Loucy (cell line): ENCODE measurements around the gene UBTD2.

ENCODE experiments used
- H2AFZ ChIP-seq: fragments of 200-600 bp; sonication (generic); 2 replicates; pipeline ENCODE4 v1.6.0; 2016; ENCODE audit warnings: antibody characterized with exemption, mild to moderate bottlenecking, low read length, moderate library complexity
- H3F3A ChIP-seq: fragments of 200-600 bp; 2 replicates; pipeline ENCODE4 v1.6.0; 2016; ENCODE audit warnings: antibody characterized with exemption, low read depth, mild to moderate bottlenecking
- H3K27me3 ChIP-seq: fragments of 200-600 bp; sonication (generic); 2 replicates; pipeline ENCODE4 v1.6.1; 2014; ENCODE audit warnings: low read length, mild to moderate bottlenecking; ENCODE audit not compliant: insufficient read depth, poor library complexity, severe bottlenecking
- H3K36me3 ChIP-seq: fragments of 200-600 bp; sonication (generic); 2 replicates; pipeline ENCODE4 v1.6.1; 2016; ENCODE audit warnings: low read length; ENCODE audit not compliant: insufficient read depth
- H3K4me1 ChIP-seq: fragments of 200-600 bp; sonication (generic); 2 replicates; pipeline ENCODE4 v1.5.1; 2014; ENCODE audit warnings: low read length, mild to moderate bottlenecking; ENCODE audit not compliant: insufficient read depth, poor library complexity, severe bottlenecking
- H3K4me2 ChIP-seq: fragments of 200-600 bp; sonication (generic); 2 replicates; pipeline ENCODE4 v1.6.0; 2014; ENCODE audit warnings: antibody characterized with exemption, low read length, low read depth, mild to moderate bottlenecking; ENCODE audit not compliant: poor library complexity, severe bottlenecking
- H3K4me3 ChIP-seq: fragments of 200-600 bp; sonication (generic); 2 replicates; pipeline ENCODE4 v1.5.1; 2014; ENCODE audit warnings: low read length, mild to moderate bottlenecking, mixed read lengths; ENCODE audit not compliant: poor library complexity, severe bottlenecking
- H3K79me2 ChIP-seq: fragments of 200-600 bp; sonication (generic); 2 replicates; pipeline ENCODE4 v1.6.1; 2014; ENCODE audit warnings: low read length; ENCODE audit not compliant: insufficient read depth
- H3K9ac ChIP-seq: fragments of 200-600 bp; sonication (generic); 2 replicates; pipeline ENCODE4 v1.6.0; 2014; ENCODE audit warnings: mild to moderate bottlenecking, low read depth, low read length, moderate library complexity; ENCODE audit not compliant: poor library complexity, severe bottlenecking
- H3K9me2 ChIP-seq: fragments of 200-600 bp; sonication (generic); replicated peaks from 2 replicates; pipeline ENCODE4 v1.6.1; 2016; ENCODE audit warnings: low read depth, low read length, mixed read lengths
- H3K9me3 ChIP-seq: fragments of 200-600 bp; sonication (generic); 2 replicates; pipeline ENCODE4 v1.6.1; 2014; ENCODE audit warnings: mild to moderate bottlenecking, antibody characterized with exemption, low read length, low read depth; ENCODE audit not compliant: insufficient read depth
- H4K20me1 ChIP-seq: fragments of 200-600 bp; sonication (generic); 2 replicates; pipeline ENCODE4 v1.6.0; 2014; ENCODE audit warnings: antibody characterized with exemption, low read length, mild to moderate bottlenecking; ENCODE audit not compliant: insufficient read depth, poor library complexity, severe bottlenecking
- EZH2phosphoT487 ChIP-seq: fragments of 200-600 bp; IDR thresholded peaks from 2 replicates; pipeline ENCODE4 v1.6.1; 2018; ENCODE audit warnings: antibody characterized with exemption, mild to moderate bottlenecking, moderate library complexity, borderline replicate concordance
- TF ChIP-seq, protein P1 (sequence below): fragments of 200-600 bp; sonication (generic); conservative IDR thresholded peaks from 2 replicates; pipeline ENCODE4 v1.5.1; 2014; ENCODE audit warnings: mild to moderate bottlenecking, antibody characterized with exemption, low read length

UBTD2 gene

DNA sequence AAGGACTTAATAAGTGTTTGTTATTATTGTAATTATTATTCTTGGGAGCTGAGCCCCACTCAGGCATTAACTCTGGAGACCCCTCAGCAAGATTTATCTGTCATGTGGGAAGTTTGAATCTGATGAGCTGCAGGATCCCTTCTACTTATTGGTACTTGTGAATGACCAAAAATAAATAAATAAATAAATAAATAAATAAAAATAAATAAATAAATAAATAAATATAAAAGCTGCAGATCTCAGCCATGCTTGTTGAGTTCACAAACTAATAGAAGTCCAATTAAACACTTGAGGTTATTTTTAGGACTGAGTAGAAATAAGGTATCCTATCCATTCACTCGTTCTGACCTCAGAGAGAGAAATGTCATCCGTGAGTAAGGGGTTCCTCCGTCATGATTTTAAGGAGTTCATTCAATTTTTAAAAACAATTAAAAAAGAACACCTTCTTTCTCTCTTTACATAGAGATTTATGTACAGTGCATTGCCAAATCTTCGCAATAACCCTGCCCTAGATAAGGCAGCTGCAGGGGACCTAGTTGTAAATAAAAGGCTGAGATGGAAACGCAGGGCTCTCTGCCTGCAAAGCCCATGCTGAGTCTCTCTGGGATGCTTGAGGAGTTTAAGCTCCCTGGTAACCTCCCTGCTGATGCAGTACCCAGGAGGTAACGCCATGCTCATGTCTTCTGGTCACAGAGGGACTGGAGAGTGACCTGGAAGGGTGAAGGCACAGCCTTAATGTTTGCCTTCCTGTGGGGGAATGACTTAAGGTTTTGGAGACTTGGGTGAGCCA is 88.4 kb downstream of the UBTD2 start:
- Histone ChIP-seq H4K20me1 (no peaks in the 10 kb centered on the region), H3F3A (no peaks in the 10 kb centered on the region), H3K4me3 (no peak overlapping the region), H3K9me2 (no peaks in the 10 kb centered on the region), H3K4me2 (no peak overlapping the region), H3K9ac (no peak overlapping the region), H3K36me3 (no peaks in the 10 kb centered on the region), H3K4me1 (no peaks in the 10 kb centered on the region), H3K27me3 (no peaks in the 10 kb centered on the region), H3K79me2 (no peaks in the 10 kb centered on the region), H2AFZ (no peak overlapping the region), H3K9me3 (no peaks in the 10 kb centered on the region)
- TF ChIP-seq EZH2phosphoT487: no peak
- TF ChIP-seq, protein P1, sequence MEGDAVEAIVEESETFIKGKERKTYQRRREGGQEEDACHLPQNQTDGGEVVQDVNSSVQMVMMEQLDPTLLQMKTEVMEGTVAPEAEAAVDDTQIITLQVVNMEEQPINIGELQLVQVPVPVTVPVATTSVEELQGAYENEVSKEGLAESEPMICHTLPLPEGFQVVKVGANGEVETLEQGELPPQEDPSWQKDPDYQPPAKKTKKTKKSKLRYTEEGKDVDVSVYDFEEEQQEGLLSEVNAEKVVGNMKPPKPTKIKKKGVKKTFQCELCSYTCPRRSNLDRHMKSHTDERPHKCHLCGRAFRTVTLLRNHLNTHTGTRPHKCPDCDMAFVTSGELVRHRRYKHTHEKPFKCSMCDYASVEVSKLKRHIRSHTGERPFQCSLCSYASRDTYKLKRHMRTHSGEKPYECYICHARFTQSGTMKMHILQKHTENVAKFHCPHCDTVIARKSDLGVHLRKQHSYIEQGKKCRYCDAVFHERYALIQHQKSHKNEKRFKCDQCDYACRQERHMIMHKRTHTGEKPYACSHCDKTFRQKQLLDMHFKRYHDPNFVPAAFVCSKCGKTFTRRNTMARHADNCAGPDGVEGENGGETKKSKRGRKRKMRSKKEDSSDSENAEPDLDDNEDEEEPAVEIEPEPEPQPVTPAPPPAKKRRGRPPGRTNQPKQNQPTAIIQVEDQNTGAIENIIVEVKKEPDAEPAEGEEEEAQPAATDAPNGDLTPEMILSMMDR: no peak

DNA sequence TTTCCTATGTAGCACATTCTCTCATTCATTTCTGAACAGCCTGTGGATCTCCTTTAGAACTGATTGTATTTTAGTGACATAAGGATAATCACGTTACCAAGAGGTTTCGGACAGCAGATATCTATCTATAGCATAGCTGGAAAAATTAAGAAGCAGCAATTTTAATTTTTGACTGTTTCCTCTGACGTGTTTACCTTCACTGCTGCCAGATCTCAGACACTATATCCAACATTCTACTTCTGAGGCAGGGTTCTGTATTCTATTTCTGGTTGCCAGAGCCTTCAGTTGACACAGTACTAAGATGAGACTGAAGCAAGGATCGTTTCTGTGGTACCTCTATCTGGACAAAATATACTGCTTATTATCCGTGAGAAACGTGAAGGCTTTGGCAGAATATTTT is 89.7 kb downstream of the UBTD2 start, which contains the start of gene EFCAB9:
Gene EFCAB9 (plus strand): TSS at position 301 of the 400 bp plus-strand sequence. CDS start 1 bp downstream, at position 302.
- Histone ChIP-seq H3K79me2 (no peaks in the 10 kb centered on the region), H3F3A (no peaks in the 10 kb centered on the region), H4K20me1 (no peaks in the 10 kb centered on the region), H3K4me3 (no peak within 1 kb of the TSS), H3K27me3 (no peaks in the 10 kb centered on the region), H3K9me3 (no peaks in the 10 kb centered on the region), H3K4me1 (no peaks in the 10 kb centered on the region), H3K9me2 (no peaks in the 10 kb centered on the region), H3K36me3 (no peaks in the 10 kb centered on the region), H2AFZ (no peak within 1 kb of the TSS), H3K4me2 (no peak within 1 kb of the TSS), H3K9ac (no peak within 1 kb of the TSS)
- TF ChIP-seq, protein P1: no peak
- no peak for TF ChIP-seq EZH2phosphoT487

DNA sequence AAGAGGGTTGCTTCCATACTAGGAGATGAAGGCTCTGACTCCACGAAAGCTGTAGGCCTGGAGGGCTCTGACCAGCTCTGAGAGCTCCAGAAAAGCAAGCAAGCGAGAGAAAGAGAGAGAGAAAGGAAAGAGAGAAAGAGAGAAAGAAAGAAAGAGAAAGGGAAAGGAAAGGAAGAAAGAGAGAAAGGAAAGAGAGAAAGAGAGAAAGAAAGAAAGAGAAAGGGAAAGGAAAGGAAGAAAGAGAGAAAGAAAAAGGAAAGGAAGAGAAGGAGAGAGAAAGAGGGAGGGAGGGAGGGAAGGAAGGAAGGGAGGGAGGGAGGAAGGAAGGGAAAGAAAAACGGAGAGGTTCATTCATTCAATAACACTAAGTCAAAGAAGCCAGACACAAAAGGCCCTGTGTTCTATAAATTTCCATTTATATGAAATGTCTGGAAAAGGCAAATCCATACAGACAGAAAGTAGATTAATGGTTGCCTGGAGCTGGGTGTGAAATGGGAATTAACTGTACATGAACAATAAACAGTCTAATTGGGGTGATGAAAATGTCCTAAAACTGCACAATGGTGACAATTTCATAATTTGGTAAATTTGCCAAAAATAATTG is 93.8 kb downstream of the UBTD2 start:
- no peak overlapping the region for H3K9ac ChIP-seq
- H3K9me2 ChIP-seq: no peaks in the 10 kb centered on the region
- TF ChIP-seq EZH2phosphoT487: no peak
- TF ChIP-seq, protein P1: no peak
- no peaks in the 10 kb centered on the region for H3K9me3 ChIP-seq
- H3K36me3 ChIP-seq: no peaks in the 10 kb centered on the region
- H3K27me3 ChIP-seq: no peaks in the 10 kb centered on the region
- no peak overlapping the region for H2AFZ ChIP-seq
- no peak overlapping the region for H3K4me3 ChIP-seq
- peaks cover 18% of the 10 kb centered on the region for H4K20me1 ChIP-seq
- H3F3A ChIP-seq: no peaks in the 10 kb centered on the region
- H3K4me1 ChIP-seq: peaks cover 2% of the 10 kb centered on the region
- H3K4me2 ChIP-seq: no peak overlapping the region
- peaks cover 31% of the 10 kb centered on the region for H3K79me2 ChIP-seq
